OCI-LY7 (cell line): ENCODE measurements around the gene SF3B5.

Experiments used
- EZH2phosphoT487 ChIP-seq: fragments of 200-600 bp; sonication (generic); IDR thresholded peaks from 2 replicates; pipeline ENCODE4 v1.6.1; 2018; ENCODE audit warnings: low read depth, borderline replicate concordance, mild to moderate bottlenecking, mixed run types, antibody characterized with exemption, low read length, moderate library complexity, mixed read lengths
- TF ChIP-seq, protein P1 (sequence below): fragments of 200-600 bp; sonication (generic); conservative IDR thresholded peaks from 2 replicates; pipeline ENCODE4 v1.5.1; 2014; ENCODE audit warnings: mild to moderate bottlenecking, antibody characterized with exemption, low read length, moderate library complexity, mixed read lengths

DNA sequence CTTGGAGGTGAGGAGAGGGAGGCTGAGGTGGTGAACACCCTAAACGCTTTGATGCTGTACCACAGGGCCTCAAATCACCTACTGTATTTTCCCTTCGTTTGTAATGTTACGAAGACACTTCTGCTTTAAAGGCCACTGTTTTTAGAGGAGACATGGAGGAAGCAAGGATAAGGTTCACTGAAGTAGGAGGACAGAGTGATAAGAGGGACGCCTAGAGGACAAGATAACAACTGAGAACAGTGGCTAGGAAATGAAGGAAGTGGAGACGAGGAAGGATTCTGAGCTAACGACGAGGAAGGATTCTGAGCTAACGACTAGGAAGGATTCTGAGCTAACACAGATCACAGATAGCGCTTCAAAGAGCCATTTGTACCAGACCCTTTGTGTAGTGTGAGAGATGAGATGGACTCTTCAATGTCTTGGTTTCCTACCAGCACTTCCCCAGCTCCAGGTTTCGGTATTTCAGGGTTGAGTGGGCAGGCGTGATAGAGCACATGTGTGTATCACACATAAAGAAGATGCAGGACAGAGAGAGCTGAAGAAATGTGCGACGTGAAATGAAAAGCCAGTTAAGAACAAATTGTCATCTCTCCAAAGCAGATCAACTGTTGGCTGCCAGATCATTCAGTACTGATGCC is 7.5 kb downstream of the SF3B5 start:
- TF ChIP-seq, protein P1, sequence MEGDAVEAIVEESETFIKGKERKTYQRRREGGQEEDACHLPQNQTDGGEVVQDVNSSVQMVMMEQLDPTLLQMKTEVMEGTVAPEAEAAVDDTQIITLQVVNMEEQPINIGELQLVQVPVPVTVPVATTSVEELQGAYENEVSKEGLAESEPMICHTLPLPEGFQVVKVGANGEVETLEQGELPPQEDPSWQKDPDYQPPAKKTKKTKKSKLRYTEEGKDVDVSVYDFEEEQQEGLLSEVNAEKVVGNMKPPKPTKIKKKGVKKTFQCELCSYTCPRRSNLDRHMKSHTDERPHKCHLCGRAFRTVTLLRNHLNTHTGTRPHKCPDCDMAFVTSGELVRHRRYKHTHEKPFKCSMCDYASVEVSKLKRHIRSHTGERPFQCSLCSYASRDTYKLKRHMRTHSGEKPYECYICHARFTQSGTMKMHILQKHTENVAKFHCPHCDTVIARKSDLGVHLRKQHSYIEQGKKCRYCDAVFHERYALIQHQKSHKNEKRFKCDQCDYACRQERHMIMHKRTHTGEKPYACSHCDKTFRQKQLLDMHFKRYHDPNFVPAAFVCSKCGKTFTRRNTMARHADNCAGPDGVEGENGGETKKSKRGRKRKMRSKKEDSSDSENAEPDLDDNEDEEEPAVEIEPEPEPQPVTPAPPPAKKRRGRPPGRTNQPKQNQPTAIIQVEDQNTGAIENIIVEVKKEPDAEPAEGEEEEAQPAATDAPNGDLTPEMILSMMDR: no peak
- no peak for TF ChIP-seq EZH2phosphoT487
